ENCODE measurements around the gene SLC7A6.

SLC7A6 gene

GRCh38 chr16:68230176-68230571 is 34.2 kb upstream of the SLC7A6 start:
- no peak for DNase-seq (ENCODE audit: low read depth in 2 of 2)
- TF ChIP-seq, protein P1, sequence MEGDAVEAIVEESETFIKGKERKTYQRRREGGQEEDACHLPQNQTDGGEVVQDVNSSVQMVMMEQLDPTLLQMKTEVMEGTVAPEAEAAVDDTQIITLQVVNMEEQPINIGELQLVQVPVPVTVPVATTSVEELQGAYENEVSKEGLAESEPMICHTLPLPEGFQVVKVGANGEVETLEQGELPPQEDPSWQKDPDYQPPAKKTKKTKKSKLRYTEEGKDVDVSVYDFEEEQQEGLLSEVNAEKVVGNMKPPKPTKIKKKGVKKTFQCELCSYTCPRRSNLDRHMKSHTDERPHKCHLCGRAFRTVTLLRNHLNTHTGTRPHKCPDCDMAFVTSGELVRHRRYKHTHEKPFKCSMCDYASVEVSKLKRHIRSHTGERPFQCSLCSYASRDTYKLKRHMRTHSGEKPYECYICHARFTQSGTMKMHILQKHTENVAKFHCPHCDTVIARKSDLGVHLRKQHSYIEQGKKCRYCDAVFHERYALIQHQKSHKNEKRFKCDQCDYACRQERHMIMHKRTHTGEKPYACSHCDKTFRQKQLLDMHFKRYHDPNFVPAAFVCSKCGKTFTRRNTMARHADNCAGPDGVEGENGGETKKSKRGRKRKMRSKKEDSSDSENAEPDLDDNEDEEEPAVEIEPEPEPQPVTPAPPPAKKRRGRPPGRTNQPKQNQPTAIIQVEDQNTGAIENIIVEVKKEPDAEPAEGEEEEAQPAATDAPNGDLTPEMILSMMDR (IDR thresholded peaks at IDR 0.05; ENCODE audit: low read depth, low read length) = no peak
- H3K4me3 ChIP-seq (replicated peaks in 1 of 2; ENCODE audit: low read depth in 2 of 2, low read length in 2 of 2) = no peak overlapping the region

DNA sequence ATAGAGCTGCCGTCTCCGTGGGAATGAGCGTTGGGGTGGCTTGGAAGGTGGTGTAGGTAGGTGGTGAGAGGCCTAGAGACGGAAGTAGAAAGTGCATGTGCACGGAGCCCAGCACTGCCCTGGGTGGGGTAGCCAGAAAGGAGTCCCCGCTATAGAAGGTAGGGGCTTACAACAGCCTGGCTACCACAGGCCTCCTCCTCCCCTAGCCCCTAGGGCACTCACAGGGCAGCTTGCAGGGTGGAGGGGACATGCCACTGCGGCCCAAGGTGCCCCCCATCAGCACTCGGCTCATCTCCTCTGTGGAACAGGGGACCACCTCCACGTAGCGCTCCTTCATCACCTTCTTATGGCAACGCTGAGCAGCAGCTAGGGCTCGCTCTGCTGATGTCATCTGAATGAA is 33.4 kb upstream of the SLC7A6 start:
- no peak overlapping the region for H3K4me3 ChIP-seq (replicated peaks in 1 of 2; ENCODE audit: low read depth in 2 of 2, low read length in 2 of 2)

DNA sequence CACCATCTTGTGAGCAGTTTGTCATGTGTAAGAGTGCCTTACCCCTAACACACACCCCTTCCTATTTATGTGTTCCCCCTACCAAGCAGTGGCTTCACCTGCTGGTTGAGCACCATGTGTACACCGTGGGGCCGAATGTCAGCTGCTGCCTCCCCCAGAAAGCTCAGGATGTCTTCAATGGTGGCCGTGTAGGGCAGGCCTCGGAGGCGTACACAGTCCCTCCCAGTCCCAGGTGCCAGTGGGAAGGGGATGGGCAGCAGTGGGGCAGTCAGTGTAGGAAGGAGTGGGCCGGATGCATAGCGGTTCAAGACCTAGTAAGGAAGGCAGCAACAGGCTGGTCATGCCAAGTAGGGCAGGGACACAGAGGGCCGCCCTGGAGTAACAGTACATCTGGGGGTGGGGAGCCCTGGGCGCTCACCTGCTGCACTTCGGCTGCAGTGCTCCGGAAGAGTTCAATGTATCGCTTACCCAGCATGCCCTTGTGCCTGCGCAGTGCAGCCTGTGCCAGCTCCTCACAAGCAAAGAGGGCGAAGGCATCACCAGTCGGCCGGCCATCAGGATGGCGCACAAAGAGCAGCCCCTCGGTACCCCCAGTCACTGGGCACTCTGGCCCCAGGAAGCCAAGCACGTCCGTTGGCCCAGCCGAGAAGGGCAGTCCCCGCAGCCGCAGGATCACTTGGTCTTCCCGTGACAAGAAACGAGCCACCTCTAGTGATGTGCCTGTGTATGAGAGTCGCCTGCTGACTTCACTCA is 32.8 kb upstream of the SLC7A6 start:
- TF ChIP-seq, protein P1 (IDR thresholded peaks at IDR 0.05; ENCODE audit: low read depth, low read length) = no peak
- no peak overlapping the region for H3K4me3 ChIP-seq (replicated peaks in 1 of 2; ENCODE audit: low read depth in 2 of 2, low read length in 2 of 2)
- no peak for DNase-seq (ENCODE audit: low read depth in 2 of 2)

More for the DNA sequence above, 33.4 kb upstream of the SLC7A6 start:
- DNase-seq (ENCODE audit: low read depth in 2 of 2) = no peak
- TF ChIP-seq, protein P1 (IDR thresholded peaks at IDR 0.05; ENCODE audit: low read depth, low read length) = no peak

DNA sequence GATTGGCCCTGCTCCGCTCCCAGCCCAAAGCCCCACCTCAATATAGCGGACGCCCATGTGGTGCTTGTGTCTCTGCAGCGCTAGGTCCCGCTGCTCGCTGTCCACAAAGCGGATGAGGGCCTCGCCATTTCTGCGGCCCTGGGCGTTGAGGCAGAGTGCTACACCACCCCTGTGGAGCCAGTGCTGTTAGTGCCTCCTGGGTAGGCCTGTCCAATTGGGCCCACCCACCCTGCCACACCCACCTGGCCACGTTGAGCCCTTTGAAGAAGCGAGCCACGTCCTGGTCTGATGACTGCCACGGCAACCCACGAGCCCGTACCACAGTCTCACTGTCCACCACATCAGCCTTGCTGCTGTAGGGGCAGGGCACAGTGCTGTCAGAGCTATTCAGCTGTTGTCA is 32.0 kb upstream of the SLC7A6 start:
- TF ChIP-seq, protein P1 (IDR thresholded peaks at IDR 0.05; ENCODE audit: low read depth, low read length) = no peak
- DNase-seq (ENCODE audit: low read depth in 2 of 2) = no peak
- H3K4me3 ChIP-seq (replicated peaks in 1 of 2; ENCODE audit: low read depth in 2 of 2, low read length in 2 of 2) = no peak overlapping the region

- DNase-seq (ENCODE audit: low read depth in 2 of 2) = no peak
- TF ChIP-seq, protein P1 (IDR thresholded peaks at IDR 0.05; ENCODE audit: low read depth, low read length) = no peak
- no peak overlapping the region for H3K4me3 ChIP-seq (replicated peaks in 1 of 2; ENCODE audit: low read depth in 2 of 2, low read length in 2 of 2)
Observed at GRCh38 chr16:68233085-68233834, 31.1 kb upstream of the SLC7A6 start.

- H3K4me3 ChIP-seq (replicated peaks in 1 of 2; ENCODE audit: low read depth in 2 of 2, low read length in 2 of 2) = no peak overlapping the region
- TF ChIP-seq, protein P1 (IDR thresholded peaks at IDR 0.05; ENCODE audit: low read depth, low read length) = no peak
- no peak for DNase-seq (ENCODE audit: low read depth in 2 of 2)
Observed at GRCh38 chr16:68233835-68234187, 30.5 kb upstream of the SLC7A6 start.
